Mammary epithelial cell (primary cell): Measurements from ENCODE around the gene STXBP4.

Experiments
- EZH2 ChIP-seq: IDR thresholded peaks from 2 replicates; pipeline ENCODE4 v1.6.1; 2012; ENCODE audit warnings: low read length, inconsistent platforms, borderline replicate concordance
- TF ChIP-seq, protein P1 (sequence below), 2 donors: IDR thresholded peaks in 1 of 2; conservative IDR thresholded peaks in 1 of 2; 2 replicates each; pipeline ENCODE4 v1.5.1; 2011 to 2012; ENCODE audit warnings: inconsistent platforms in 2 of 2, low read length in 2 of 2, mild to moderate bottlenecking in 2 of 2, control low read depth in 1 of 2, low read depth in 1 of 2; ENCODE audit not compliant: insufficient read depth in 1 of 2; ENCODE audit errors: extremely low read depth in 1 of 2

DNA sequence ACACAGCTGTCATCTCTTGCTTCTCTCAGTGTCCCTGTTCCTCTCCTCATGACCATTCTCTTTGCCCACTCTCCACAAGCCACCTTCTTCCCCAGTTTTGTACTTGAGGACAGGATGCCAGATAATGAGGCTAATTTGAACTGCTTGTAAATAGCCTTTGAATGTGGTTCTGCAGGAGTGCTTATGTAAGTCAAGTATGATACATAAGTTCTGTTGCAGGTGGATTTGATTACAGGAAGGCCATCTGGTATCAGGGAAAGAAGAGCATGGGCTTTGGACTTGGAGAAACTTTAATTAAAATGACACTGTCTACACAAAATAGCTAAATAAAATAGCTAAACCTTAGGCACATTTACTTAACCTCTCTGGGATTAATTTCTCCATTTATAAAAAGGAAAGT is 176.0 kb downstream of the STXBP4 start:
- TF ChIP-seq, protein P1, sequence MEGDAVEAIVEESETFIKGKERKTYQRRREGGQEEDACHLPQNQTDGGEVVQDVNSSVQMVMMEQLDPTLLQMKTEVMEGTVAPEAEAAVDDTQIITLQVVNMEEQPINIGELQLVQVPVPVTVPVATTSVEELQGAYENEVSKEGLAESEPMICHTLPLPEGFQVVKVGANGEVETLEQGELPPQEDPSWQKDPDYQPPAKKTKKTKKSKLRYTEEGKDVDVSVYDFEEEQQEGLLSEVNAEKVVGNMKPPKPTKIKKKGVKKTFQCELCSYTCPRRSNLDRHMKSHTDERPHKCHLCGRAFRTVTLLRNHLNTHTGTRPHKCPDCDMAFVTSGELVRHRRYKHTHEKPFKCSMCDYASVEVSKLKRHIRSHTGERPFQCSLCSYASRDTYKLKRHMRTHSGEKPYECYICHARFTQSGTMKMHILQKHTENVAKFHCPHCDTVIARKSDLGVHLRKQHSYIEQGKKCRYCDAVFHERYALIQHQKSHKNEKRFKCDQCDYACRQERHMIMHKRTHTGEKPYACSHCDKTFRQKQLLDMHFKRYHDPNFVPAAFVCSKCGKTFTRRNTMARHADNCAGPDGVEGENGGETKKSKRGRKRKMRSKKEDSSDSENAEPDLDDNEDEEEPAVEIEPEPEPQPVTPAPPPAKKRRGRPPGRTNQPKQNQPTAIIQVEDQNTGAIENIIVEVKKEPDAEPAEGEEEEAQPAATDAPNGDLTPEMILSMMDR (conservative IDR thresholded peaks at IDR 0.05 in 1 of 2, IDR thresholded peaks at IDR 0.05 in 1 of 2; ENCODE audit: extremely low read depth in 1 of 2, insufficient read depth in 1 of 2, low read depth in 1 of 2, low read length in 2 of 2) = no peak
- no peak for TF ChIP-seq EZH2
